HG02571 (cell line): ENCODE data around the gene PPARG.

Experiments used
- ATAC-seq: cut with Tn5 transposase; IDR thresholded peaks from one replicate; pipeline ENCODE4 v1.9.1; 2021; ENCODE audit warnings: mild to moderate bottlenecking, moderate library complexity; ENCODE audit not compliant: unreplicated experiment

Gene PPARG

DNA sequence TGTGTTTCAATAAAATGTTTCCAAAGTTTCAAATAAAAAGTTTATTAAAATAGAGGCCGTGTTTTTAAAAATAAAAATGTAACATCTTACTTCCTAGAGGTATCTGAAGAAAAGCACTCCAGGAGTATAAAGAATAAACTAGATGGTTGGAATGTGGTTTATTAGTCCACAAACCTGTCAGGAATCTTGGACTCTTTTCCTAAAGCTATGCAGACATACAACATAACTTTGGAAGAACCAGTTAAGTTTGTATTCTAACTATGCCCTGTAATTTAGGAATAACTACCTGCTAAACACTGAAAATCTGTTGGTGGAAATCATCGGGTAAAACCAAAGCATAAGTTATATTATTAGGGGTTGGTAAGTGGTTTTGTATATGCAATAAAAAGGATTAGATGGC, 51.6 kb downstream of the PPARG start:
- ATAC-seq: no peak

DNA sequence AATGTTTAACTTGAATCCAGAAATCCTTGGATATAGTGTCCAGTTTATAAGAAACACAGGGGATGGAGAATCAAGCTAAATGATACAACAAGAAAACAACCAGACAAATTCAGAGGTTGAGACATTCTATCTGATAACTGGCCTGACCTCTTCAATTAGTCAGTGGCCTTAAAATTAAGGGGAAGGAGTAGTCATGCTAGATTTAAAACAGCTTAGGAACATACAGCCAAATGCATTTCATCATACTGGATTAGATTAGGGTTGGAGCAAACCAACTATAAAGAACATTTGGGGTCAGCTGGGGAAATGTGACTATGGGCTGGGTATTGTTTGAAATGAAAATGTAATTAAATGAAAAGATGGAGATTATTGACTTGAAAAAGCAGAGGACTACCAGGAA, 53.3 kb downstream of the PPARG start:
- no peak for ATAC-seq

DNA sequence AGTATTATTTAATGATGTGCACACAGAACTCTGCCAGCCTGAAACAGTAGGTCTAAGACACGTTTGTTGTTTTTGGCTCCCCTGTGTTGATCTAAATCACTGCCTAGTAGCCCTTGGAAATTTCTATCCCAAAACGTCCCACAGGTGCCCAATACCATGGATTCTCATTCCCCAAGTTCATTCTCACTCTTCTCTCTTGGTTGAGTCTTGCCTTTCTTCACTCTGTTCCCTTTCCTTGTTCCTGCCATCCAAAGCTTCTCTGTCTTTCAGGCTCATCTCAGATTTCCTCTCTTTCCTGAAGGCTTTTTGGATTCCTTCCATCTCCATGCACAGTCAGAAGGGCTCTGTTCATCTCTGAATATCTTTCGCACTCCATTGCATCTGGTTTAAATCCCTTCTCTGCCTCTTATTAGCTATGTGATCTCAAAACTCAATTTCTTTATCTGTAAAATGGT, 54.2 kb downstream of the PPARG start:
- ATAC-seq: no peak

DNA sequence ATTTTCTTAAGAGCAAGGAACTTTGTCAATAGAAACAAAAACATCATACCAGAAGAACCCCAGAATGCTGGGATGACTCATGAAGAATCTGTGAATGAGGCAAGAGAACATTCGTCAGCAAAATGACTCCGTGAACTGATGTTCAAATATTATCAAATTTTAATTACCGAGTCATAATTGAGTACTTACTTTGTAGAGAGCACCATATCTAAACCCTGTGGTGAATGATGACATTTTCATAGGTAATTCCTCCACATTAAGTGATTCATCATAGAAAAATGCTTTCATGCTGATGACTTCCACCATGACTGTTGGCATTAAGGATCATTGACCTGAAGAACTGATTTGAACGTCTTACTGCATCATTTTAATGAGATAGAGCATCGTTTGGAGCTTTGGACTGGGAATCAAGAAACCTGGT, 56.3 kb downstream of the PPARG start:
- ATAC-seq: no peak

DNA sequence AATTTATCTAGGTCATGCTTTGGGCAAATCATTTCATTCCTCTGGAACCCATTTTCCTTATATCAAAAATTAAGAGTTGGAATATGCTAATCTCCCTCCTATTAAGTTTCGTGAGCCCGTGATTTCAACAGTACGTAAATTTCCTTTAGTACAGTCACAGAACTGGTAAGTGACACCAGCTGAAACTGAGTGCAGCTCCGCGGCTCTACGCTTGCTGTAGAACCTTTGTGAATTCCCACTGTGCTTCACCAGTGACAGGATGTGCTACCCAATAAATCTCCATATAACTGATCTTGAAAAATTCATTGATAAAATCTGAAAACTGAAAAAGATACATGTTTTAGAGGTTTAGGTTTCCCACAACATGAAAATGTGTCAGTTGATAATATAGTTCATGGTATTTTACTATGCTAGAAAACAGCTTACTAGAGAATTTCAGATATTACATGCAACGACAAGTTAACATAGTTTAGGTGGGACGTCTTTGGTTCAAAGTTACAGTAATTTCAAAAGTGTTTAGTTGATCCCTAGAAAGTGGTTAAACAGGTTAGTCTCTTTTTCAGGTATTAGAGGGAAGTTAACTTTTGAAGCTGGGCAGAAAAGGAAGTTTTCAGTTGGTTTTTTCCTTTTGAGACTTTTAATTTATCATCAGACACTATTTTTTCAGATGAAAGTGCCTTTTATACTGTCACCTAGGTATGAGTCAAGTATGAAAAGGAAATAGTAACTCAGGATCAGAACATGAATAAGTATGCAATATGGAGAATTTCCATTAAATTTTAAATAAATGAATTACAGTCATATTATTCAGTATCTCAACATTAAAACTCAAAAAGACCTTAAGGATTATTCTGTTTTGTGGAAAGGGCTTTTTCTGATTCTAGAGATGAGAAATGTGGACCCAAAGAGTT, 57.0 kb downstream of the PPARG start:
- no peak for ATAC-seq

DNA sequence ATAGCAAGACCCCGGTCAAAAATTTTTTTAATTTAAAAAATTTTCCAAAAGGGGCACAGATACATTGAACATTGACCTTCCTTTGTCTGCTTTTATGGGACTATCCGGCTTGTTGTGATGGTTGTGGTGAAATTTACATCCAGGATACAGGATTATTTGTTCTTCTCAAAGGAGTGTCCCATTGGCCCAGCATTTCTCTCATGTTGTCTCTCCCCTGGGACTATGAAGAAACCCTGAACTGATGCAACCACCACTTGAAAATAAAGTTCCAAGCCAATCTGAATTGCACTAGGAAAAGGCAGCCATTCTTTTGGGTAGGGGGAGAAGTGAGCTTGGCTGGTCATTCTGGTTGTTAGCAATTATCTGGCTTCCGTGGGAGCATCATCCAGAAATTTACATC, 58.4 kb downstream of the PPARG start:
- ATAC-seq: no peak

DNA sequence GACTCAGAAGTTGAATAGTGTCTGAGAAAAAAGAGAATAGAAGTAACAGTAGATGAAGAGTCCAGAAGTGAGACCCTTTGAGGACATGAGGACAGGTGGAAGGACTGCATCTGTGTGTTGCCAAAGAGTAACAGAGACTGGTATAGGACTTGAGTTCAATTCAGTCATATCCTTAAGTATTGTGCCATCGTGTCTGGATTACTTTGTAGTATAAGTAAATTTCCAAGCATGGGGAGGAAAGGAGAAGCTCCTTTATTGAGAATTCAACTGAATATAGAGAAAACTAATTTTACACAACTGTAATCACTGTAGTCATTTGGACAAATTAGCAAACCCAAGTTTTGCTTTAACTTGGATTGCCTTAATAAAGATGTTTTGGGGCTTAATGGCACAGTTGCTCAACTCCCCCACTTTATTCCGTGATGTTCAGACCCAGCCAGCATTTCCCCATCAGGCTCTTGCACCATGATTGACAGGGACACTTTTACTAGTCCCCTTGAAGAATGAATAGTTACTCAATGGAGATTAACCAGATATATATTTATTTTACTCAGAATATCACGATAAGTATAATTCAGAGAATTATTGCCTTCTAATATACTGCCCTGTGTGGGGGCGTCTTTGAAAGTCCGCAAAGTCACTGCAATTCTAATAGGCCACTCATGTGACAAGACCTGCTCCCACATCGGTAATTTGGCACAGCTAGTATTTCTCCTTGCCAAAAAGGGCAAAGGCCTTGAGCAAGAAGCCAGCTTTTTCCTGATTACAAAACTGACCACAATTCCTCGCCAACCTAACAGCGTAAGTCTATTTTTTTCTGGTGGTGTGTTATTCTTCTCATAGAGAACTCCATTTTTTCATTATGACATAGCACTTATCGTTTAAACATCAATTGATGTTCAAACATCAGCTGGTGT, 61.3 kb downstream of the PPARG start:
- no peak for ATAC-seq

DNA sequence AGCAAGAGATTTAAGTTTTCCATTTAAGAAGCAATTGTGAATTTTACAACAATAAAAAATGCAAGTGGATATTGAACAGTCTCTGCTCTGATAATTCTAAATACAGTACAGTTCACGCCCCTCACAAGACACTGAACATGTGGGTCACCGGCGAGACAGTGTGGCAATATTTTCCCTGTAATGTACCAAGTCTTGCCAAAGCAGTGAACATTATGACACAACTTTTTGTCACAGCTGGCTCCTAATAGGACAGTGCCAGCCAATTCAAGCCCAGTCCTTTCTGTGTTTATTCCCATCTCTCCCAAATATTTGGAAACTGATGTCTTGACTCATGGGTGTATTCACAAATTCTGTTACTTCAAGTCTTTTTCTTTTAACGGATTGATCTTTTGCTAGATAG, 62.3 kb downstream of the PPARG start:
- ATAC-seq: no peak

DNA sequence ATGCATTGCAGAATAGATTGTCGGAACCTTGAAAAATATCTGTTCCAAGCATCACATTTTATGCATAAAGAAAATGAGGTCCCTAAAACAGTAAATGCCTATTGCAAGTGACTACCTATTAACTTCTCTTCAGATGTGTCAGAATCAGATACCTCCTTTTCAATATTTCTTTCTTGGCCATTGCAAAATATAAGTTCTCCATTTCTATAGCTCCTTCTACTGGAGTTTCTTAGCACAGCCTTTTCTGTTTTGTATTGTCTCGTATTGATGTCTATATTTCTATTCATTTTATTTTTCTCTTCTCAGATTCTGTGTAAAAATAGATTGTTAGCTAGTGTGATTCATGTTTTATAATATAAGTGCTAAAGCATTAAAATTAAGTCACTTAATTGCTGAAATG, 63.4 kb downstream of the PPARG start:
- no peak for ATAC-seq

DNA sequence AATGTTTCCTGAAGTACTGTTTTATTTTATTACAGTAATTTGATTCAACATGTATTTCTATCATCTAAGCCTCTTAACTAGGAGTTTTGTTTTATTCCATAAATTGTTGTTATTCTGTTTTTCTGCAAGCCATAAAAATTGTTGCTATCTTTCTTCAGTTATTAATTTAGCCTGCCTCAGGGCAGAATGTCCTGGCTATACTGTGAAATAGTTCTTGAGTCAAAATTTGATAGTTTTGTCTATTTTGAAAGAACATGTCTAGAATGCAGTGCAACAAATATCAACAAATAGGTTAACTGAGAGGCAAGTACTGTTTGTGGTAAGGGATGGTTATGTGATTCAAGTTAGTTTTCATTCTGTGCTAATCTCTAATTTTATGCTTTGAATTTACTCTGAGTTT, 63.9 kb downstream of the PPARG start:
- no peak for ATAC-seq

DNA sequence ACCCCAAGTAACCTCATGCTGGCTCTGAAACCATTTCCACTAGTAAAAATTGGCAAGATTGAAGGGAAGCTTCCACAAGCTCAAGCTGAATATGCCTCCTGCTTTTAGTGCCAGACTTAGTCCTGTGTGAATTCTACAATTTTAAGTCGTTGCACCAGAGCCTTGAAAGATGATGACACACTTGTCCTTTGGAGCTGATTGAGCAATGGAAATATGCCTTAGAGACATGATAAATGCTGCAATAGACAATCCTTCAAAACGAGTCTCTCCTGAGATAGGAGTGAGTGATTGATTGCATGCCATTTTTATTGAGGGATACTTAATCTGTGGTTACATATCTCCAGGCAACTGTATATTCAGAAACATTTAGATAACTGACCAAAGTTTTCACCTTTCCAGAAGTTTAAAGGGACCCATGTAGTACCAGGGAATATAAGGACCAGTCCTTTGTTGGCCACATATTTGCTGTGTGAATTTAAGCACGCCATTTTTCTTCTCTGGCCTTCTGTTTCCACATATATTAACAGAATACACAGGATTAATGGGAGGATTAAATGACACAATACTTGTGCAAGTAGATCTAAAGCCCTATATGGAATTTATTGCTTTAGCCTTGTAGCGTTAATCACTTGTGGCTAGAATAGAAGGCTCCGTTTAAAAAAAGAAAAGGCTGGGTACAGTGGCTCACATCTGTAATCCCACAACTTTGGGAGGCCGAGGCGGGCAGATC, 65.1 kb downstream of the PPARG start:
- no peak for ATAC-seq

DNA sequence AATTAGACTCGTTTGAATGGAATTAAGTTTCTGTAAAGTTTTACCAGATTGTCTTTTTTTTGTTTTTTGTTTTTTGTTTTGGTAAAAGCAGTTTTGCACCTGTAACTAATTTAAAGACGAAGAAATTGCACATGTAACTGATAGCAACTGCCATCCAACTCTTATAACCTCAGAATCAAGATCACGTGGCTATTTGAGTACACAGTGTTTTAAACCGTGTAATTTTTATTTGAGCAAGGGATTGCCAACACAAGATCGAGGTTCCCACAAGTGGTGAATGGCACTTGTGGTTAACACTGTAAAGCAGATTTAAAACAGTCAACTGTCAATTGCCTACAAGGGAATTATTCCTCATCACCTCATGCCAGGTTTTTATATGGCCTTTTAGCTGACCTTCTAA, 67.3 kb downstream of the PPARG start:
- ATAC-seq: no peak

DNA sequence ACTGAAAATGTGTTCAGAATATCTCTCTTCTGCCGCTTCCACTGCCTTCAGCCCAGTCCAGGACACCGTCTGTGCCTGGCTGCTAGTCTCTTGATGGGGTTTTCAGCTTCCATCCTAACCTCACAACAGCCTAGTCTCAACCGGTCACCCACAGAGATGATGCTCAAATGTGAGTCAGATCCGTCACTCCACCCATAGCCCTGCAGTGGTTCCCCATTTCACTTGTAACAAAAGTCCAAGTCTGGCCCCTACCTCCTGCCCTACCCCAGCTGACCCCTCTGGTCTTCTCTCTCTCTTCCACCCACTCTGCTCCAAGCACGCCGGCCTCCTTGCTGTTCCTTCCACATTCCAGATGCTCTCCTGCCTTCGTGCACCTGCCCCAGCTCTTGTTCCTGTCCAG, 68.1 kb downstream of the PPARG start:
- no peak for ATAC-seq

DNA sequence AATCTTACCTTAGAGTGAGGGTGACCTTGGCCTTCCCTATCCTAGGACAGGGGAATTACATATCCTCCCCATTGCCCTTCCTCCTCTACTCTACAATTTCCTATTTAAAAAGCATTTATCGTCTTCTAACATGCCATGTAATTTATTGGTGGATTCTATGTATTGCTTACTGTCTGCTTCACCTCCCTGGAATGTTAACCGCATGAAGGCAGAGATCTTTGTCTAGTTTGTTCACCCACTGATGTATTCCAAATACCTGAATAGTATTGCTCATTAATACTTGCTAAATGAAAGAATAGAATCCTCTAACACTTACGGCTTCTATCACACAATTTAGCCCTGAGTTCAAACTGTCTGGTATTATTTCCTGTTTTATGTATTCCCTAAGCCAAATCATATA, 68.6 kb downstream of the PPARG start:
- ATAC-seq: no peak

DNA sequence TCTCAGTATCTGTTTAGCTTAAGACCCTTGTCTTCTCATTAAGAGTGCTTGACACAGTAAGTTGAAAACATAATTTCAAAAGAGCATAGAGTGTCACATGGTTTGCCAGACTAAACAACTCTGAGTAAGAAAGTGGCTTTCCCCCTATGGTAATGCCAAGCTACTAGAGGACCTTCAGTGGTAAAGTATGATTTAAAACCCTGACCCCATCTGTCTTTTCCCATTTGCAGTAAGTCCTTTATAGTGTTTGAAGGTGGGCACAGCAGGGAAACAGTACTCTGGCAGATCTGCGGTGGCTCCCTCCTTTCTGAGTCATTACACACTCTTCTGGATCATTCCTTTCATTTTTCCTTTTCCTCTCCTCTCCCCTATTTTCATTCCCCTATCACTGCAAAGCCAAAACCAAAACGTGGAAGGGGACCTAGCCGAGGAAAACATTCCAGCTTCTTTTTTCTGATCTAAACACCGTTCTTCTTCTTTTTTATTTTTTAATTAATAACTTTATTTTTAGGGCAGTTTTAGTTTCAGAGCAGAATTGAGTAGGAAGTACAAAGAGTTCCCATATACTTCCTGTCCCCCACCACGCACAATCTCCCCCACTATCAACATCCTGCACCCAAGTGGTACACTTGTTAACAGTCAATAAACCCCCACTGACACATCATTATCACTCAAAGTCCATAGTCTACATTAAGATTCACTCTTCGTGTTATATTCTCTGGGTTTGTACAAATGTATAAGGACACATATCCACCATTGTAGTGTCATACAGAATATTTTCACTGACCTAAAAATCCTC, 74.7 kb downstream of the PPARG start:
- ATAC-seq: no peak

DNA sequence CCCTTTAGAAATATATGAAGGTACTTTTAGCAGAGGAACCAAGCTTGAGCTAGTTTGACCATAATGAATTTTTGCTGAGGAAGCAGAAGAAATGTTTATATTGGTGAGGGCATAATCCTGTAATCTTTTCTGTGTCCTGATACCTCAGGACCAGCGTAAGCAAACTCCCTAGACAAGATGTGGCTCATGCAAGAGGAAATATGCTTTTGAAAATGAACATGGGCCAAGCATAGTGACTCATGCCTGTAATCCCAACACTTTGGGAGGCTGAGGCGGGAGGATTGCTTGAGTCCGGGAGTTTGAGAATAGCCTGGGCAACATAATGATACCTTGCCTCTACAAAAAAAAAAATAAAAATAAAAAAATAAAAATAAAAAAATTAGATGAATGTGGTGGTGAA, 78.5 kb downstream of the PPARG start:
- ATAC-seq: no peak

DNA sequence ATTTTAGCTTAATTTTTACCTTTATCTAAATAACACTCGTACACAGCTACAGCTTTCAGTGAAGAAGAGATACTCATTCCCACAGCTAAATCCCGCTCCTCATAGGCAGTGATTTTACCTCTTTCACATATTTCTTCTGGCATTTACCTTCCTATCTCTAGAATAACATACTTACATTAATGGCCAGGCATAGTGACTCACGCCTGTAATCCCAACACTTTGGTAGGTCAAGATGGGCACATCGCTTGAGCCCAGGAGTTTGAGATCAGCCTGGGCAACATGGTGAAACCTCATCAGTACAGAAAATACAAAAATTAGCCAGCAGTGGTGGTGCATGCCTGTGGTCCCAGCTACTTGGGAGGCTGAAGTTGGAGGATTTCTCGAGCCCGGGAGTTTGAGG, 80.2 kb downstream of the PPARG start:
- ATAC-seq: no peak

DNA sequence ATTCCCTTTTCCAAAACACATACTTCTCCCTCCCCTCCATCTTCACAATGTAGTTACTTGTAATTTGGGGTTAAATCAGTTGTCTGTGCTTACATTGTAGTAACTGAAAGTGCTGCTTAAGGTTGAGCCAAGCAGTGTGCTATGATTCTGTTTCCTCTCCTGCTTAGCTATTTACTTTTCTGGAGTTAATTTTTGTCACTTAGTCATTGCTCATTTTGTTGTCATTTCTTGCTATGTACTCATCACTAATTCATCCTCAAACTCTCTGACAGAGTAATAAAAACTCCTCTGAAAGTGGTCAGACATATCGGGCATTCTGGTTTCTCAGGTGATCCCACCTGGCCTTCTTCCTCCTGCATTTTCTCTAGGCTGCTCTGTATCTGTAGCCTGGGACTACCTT, 80.7 kb downstream of the PPARG start:
- no peak for ATAC-seq

DNA sequence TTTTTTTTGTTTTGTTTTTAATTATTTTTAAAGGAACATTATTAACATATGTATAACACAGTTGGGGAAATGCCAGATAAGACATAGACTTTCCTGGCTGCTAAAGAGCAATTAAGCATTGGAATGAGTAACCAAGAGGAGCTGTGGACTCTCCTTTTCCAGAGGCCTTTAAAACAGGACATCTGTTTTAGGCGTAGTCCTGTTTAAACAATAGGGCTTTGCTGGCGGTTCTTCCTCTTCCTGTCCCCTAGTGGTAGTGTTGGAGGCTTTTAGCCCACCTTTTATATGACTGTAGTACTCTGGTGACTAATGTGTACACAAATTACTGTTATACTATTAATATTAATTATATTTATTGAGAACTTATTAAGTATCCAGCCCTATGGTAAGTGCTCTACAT, 81.9 kb downstream of the PPARG start:
- no peak for ATAC-seq

DNA sequence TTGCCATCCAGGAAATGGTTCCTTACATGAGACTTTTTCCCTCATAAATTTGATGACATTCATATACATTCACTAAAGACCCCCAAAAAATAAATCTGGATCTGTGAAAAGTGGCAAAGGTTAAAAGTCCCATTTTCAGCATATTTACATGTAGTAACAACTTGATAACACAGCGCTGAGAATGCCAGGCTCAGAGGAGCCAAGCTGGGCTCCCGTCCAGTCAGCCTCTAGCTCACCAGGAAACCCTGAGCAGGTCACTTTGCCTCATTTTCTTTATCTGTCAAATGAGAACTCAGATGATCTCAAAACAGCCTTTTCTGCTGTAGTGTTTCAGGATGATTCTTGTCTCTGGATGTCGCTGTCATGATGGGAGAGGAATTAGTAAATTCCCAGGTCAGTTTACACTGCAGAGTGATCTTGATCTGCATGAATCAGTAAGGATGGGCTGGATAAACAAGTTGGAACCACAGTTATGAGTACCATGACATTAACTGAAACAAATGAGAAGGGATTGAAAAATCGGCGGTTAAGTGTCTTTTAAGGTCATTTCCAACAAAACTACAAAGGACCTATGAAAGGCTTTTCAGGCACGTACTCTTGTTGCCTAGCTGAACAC, 82.8 kb downstream of the PPARG start:
- no peak for ATAC-seq
